Activated naive CD4-positive, alpha-beta T cell treated with anti-CD3 and anti-CD28 coated beads, Interleukin-2, amount 50 U/mL, for 24 hours (primary cell): ENCODE measurements around the gene FAM149B1.
A peak's percentile ranks its signal among the peaks of the same experiment; 100 is the strongest.
"Not testable (repeated sequence)": the region's sequence is repeated elsewhere in the genome, so short reads cannot be mapped to it uniquely, and the experiment has no call there.

Experiments
- H3K27ac Mint-ChIP-seq: one replicate; pipeline ENCODE4 v1.8.0; 2021; ENCODE audit warnings: mild to moderate bottlenecking, mixed read lengths
- H3K27me3 Mint-ChIP-seq: one replicate; pipeline ENCODE4 v1.8.0; 2021; ENCODE audit warnings: mixed read lengths
- H3K36me3 Mint-ChIP-seq: one replicate; pipeline ENCODE4 v1.8.0; 2021; ENCODE audit warnings: mixed read lengths
- H3K4me1 Mint-ChIP-seq: one replicate; pipeline ENCODE4 v1.8.0; 2021; ENCODE audit warnings: mixed read lengths
- H3K4me3 Mint-ChIP-seq: one replicate; pipeline ENCODE4 v1.8.0; 2021; ENCODE audit warnings: mild to moderate bottlenecking, mixed read lengths
- H3K9me3 Mint-ChIP-seq: one replicate; pipeline ENCODE4 v1.8.0; 2021; ENCODE audit warnings: mixed read lengths

The FAM149B1 gene

GRCh38 chr10:73244866-73245477, 77.1 kb downstream of the FAM149B1 start:
- Mint-ChIP-seq H3K9me3 (no peaks in the 10 kb centered on the region), H3K27me3 (no peaks in the 10 kb centered on the region), H3K36me3 (peaks cover 12% of the 10 kb centered on the region), H3K27ac (peak overlapping the region; percentile 59), H3K4me1 (peaks cover 40% of the 10 kb centered on the region), H3K4me3 (peak overlapping the region; percentile 57)

DNA sequence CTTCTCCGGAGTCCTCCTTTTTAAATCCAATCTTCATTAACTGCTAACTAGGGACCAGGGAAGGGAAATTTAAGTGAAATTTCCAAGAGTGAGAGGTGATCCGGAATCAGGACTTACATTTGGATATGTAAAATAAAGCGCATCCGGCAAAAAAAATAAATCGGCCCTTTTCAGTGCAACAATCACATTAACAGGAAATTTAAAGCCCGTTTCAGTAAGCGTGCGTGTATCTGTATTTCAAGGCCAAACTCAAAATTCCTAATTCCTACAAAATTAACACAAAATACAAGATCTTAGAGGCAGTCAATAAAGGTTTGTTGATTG, 78.4 kb downstream of the FAM149B1 start:
- Mint-ChIP-seq H3K4me3 (peak overlapping the region; percentile 97), H3K9me3 (no peaks in the 10 kb centered on the region), H3K27ac (peak overlapping the region; percentile 93), H3K36me3 (peaks cover 22% of the 10 kb centered on the region), H3K4me1 (peaks cover 51% of the 10 kb centered on the region), H3K27me3 (no peaks in the 10 kb centered on the region)

- peak within 1 kb of the TSS; percentile 93 for H3K27ac Mint-ChIP-seq
Observed at GRCh38 chr10:73246646-73247508, 79.0 kb downstream of the FAM149B1 start, which contains the start of gene DNAJC9. Gene DNAJC9, minus strand, starts transcription at chr10:73247255. Its CDS starts 66 bp downstream, at chr10:73247189.

GRCh38 chr10:73247509-73248258, 79.8 kb downstream of the FAM149B1 start:
- Mint-ChIP-seq H3K4me1 (peaks cover 54% of the 10 kb centered on the region), H3K4me3 (peak overlapping the region; percentile 97), H3K36me3 (peaks cover 22% of the 10 kb centered on the region), H3K27ac (peak overlapping the region; percentile 93), H3K27me3 (no peaks in the 10 kb centered on the region), H3K9me3 (no peaks in the 10 kb centered on the region)

More at GRCh38 chr10:73246646-73247508, 79.0 kb downstream of the FAM149B1 start, which contains the start of gene DNAJC9:
- Mint-ChIP-seq H3K27me3 (no peaks in the 10 kb centered on the region), H3K4me1 (peaks cover 54% of the 10 kb centered on the region), H3K9me3 (no peaks in the 10 kb centered on the region), H3K36me3 (peaks cover 25% of the 10 kb centered on the region), H3K4me3 (peak within 1 kb of the TSS; percentile 97)

GRCh38 chr10:73248259-73248724, 80.4 kb downstream of the FAM149B1 start:
- Mint-ChIP-seq H3K36me3 (peaks cover 22% of the 10 kb centered on the region), H3K4me3 (peak overlapping the region; percentile 97), H3K9me3 (no peaks in the 10 kb centered on the region), H3K27me3 (no peaks in the 10 kb centered on the region), H3K27ac (peak overlapping the region; percentile 93), H3K4me1 (peaks cover 56% of the 10 kb centered on the region)

- H3K36me3 Mint-ChIP-seq, result peaks cover 15% of the 10 kb centered on the region
- H3K9me3 Mint-ChIP-seq, result no peaks in the 10 kb centered on the region
- H3K27me3 Mint-ChIP-seq, result no peaks in the 10 kb centered on the region
- peak overlapping the region; percentile 99 for H3K4me3 Mint-ChIP-seq
- H3K4me1 Mint-ChIP-seq, result peaks cover 31% of the 10 kb centered on the region
- peak overlapping the region; percentile 98 for H3K27ac Mint-ChIP-seq
Observed at GRCh38 chr10:73251683-73252444, 83.9 kb downstream of the FAM149B1 start.

DNA sequence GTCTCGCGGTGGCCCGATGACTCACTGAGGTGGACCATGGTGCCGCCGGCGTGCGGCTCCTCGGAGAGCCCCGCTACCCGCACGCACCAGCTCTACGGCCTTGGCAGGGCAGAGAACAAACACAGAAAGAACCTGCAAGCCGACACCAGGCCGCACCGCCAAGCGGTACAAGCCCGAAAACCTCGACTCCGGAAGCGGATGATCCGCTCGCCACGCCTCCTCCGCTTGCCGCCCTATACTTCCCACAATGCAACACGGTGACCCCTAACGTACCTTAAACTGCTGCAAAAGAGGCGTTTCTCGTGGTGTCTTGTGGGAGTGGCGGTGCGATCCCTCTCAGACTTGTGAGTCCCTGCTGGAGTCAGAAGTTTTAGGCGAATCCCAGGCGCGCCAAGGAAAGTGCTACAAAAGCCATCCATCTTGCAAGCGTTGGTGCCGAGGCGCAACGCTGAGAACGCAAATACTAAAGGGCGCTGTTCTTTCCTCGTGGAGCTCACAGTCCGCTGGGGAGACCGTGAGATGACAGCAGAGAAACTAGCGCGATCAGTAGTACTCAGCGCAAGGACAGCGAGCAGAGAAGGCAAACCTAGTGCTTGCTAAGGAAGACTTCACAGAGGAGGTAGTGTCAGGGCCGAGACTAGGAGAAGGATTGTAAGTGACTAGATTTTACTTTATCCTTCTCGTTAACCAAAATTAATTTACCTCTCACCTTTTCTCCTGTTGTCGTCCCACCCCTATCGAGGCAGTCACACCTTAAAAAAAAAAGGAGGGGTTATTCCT, 84.7 kb downstream of the FAM149B1 start, which contains the start of gene MRPS16:
Gene MRPS16, minus strand, starts transcription at position 200 of the 780 bp plus-strand sequence. Its CDS starts 162 bp downstream, at position 38.
- Mint-ChIP-seq H3K4me3 (peak within 1 kb of the TSS; percentile 99), H3K27ac (peak within 1 kb of the TSS; percentile 98), H3K9me3 (no peaks in the 10 kb centered on the region), H3K27me3 (no peaks in the 10 kb centered on the region), H3K36me3 (peaks cover 15% of the 10 kb centered on the region), H3K4me1 (peaks cover 31% of the 10 kb centered on the region)

DNA sequence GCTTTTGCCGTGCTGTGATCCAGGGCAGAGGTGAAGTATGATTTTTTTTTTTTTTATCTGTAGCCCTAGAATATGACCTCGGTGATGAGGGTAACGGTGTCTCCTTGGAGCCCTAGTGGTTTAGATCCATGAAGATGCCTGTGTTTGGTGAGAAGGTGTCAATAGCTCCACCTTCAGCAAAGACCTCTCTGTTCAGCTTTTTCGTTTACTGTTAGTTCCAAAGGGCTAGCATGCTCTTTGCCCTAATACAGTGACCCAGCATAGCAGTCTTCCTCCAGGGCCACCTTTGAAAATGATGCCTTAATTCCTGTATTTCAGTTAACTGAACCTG, 85.3 kb downstream of the FAM149B1 start:
- peak overlapping the region; percentile 98 for H3K27ac Mint-ChIP-seq
- peaks cover 25% of the 10 kb centered on the region for H3K4me1 Mint-ChIP-seq
- peaks cover 15% of the 10 kb centered on the region for H3K36me3 Mint-ChIP-seq
- peak overlapping the region; percentile 99 for H3K4me3 Mint-ChIP-seq
- no peaks in the 10 kb centered on the region for H3K9me3 Mint-ChIP-seq
- H3K27me3 Mint-ChIP-seq, result no peaks in the 10 kb centered on the region

DNA sequence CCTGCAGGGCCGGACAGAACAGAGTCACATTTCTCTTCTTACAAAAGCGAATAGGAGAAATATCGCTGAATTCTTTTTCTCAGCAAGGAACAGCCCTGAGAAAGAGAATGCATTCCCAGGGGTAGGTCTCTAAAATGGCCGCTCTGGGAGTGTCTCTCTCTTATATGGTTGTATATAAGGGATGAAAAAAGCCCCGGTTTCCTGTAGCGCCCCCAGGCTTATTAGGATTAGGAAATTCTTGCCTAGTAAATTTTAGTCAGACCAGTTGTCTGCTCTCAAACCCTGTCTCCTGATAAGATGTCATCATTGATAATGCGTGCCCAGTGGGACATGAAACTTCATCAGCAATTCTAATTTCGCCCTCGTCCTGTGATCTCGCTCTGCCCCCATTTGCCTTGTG, 90.7 kb downstream of the FAM149B1 start:
- H3K27me3 Mint-ChIP-seq, H3K27ac Mint-ChIP-seq: not testable (repeated sequence)

DNA sequence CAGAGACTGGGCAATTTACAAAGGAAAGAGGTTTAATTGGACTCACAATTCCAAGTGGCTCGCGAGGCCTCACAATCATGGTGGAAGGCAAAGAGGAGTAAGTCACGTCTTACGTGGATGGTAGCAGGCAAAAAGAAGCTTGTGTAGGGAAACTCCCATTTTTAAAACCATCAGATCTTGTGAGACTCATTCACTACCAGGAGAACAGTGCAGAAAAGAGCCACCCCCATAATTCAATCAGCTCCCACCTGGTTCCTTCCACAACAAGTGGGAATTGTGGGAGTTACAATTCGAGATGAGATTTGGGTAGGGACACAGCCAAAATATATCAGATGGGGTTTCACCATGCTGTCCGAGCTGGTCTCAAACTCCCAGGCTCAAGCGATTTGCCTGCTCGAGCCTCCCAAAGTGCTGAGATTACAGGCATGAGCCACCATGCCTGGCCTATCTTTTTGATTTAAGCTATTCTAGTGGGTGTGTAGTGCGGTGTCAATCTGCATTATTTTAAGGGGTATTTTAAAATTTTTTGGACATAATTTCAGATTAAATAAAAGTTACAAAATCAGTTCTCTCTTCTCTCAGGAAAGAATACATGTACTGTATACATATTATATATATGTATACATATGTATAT, 93.6 kb downstream of the FAM149B1 start:
- H3K4me3 Mint-ChIP-seq, result no peak overlapping the region
- peaks cover 4% of the 10 kb centered on the region for H3K36me3 Mint-ChIP-seq
- no peak overlapping the region for H3K27ac Mint-ChIP-seq
- no peaks in the 10 kb centered on the region for H3K4me1 Mint-ChIP-seq
- no peaks in the 10 kb centered on the region for H3K27me3 Mint-ChIP-seq
- H3K9me3 Mint-ChIP-seq, result no peaks in the 10 kb centered on the region

More for the DNA sequence above, 90.7 kb downstream of the FAM149B1 start:
- H3K4me3 Mint-ChIP-seq, H3K4me1 Mint-ChIP-seq, H3K36me3 Mint-ChIP-seq, H3K9me3 Mint-ChIP-seq: not testable (repeated sequence)

DNA sequence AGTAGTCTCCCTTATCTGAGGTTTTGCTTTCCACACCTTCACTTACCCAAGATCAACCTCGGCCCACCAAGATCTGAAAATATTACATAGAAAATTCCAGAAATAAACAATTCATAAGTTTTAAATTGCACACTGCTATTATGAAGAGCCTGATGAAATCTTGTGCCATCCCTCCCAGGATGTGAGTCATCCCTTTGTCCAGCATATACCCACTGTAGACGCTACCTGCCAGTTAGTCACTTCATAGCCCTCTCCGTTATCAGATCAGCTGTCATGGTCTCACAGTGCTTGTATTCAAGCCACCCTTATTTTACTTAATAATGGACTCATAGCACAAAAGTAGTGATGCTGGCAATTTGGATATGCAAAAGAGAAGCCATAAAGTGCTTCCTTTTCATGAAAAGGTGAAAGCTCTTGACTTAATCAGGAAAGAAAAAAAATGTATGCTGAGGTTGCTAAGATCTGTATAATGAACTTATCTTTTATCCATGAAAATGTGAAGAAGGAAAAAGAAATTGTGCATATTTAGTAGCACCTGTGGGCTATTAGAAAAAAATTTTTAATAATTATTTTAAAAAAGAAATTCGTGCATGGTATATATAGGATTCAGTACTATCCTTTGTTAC, 94.3 kb downstream of the FAM149B1 start:
- no peaks in the 10 kb centered on the region for H3K27me3 Mint-ChIP-seq
- no peak overlapping the region for H3K4me3 Mint-ChIP-seq
- no peaks in the 10 kb centered on the region for H3K9me3 Mint-ChIP-seq
- H3K36me3 Mint-ChIP-seq, result peaks cover 4% of the 10 kb centered on the region
- H3K4me1 Mint-ChIP-seq, result no peaks in the 10 kb centered on the region
- no peak overlapping the region for H3K27ac Mint-ChIP-seq

DNA sequence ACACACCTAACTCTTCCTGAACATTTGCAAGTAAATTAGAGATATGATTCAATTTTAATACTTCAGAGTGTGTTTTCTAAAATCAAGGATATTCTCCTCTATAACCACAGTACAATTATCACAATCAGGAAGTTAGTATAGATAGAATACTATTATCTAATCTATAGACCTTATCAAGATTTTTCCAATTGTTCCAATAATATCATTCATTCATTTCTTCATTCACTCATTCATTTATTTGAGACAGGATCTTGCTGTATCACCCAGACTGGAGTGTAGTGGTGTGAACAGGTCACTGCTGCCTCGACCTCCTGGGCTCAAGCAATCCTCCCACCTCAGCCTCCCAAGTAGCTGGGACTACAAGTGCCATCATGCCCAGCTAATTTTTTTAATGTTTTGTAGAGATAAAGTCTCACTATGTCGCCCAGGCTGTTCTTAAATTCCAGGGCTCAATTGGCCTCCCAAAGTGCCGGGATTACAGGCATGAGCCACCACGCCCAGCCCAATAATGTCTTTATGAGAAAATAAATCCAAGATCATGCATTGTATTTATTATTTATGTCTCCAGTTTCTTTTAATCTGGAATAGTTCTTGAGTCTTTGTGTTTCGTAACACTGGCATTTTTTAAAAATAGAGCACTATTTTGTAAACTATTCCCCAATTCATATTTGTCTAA, 95.1 kb downstream of the FAM149B1 start:
- Mint-ChIP-seq H3K36me3 (peaks cover 4% of the 10 kb centered on the region), H3K27me3 (no peaks in the 10 kb centered on the region), H3K4me3 (no peak overlapping the region), H3K4me1 (no peaks in the 10 kb centered on the region), H3K27ac (no peak overlapping the region), H3K9me3 (no peaks in the 10 kb centered on the region)

GRCh38 chr10:73263693-73264347, 95.9 kb downstream of the FAM149B1 start:
- Mint-ChIP-seq H3K4me1 (no peaks in the 10 kb centered on the region), H3K27me3 (no peaks in the 10 kb centered on the region), H3K27ac (no peak overlapping the region), H3K9me3 (no peaks in the 10 kb centered on the region), H3K36me3 (peaks cover 4% of the 10 kb centered on the region), H3K4me3 (no peak overlapping the region)
